ENCODE data around the gene CLTRN.
"Not testable (repeated sequence)": the region's sequence is repeated elsewhere in the genome, so short reads cannot be mapped to it uniquely, and the experiment has no call there.

CLTRN gene

GRCh38 chrX:15664487-15665444, at the start of gene CLTRN:
Gene CLTRN (minus strand): TSS chrX:15664805. CDS start chrX:15664775, 30 bp downstream.
- no peak for DNase-seq
- in situ Hi-C loops (cut with HindIII; ENCODE audit: low pct_ligation_motif_present, low sequenced_read_pairs), result no loop called here
- Histone ChIP-seq H3K4me3 (ENCODE audit: low read depth, low read length) (no peak within 1 kb of the TSS), H3K27ac (no peak within 1 kb of the TSS), H3K27me3 (replicated peaks) (peaks cover 4% of the 10 kb centered on the region), H3K36me3 (replicated peaks) (no peaks in the 10 kb centered on the region)
- TF ChIP-seq CTCF (IDR thresholded peaks at IDR 0.05; ENCODE audit: low read depth, low read length, missing control alignments), result no peak

GRCh38 chrX:15704273-15704672, 39.7 kb upstream of the CLTRN start:
- H3K36me3 ChIP-seq (replicated peaks); H3K4me3 ChIP-seq (ENCODE audit: low read depth, low read length); H3K27me3 ChIP-seq (replicated peaks); DNase-seq; in situ Hi-C loops (cut with HindIII; ENCODE audit: low pct_ligation_motif_present, low sequenced_read_pairs); H3K27ac ChIP-seq: not testable (repeated sequence)

GRCh38 chrX:15703809-15704208, 39.2 kb upstream of the CLTRN start:
- H3K27me3 ChIP-seq (replicated peaks); H3K36me3 ChIP-seq (replicated peaks); in situ Hi-C loops (cut with HindIII; ENCODE audit: low pct_ligation_motif_present, low sequenced_read_pairs); DNase-seq; H3K4me3 ChIP-seq (ENCODE audit: low read depth, low read length); H3K27ac ChIP-seq: not testable (repeated sequence)

GRCh38 chrX:15702488-15703371, 38.1 kb upstream of the CLTRN start:
- TF ChIP-seq CTCF (IDR thresholded peaks at IDR 0.05; ENCODE audit: low read depth, low read length, missing control alignments), result no peak
- no peaks in the 10 kb centered on the region for H3K36me3 ChIP-seq (replicated peaks)

GRCh38 chrX:15696516-15696915, 31.9 kb upstream of the CLTRN start:
- peaks cover 7% of the 10 kb centered on the region for H3K36me3 ChIP-seq (replicated peaks)
- TF ChIP-seq CTCF (IDR thresholded peaks at IDR 0.05; ENCODE audit: low read depth, low read length, missing control alignments), result no peak
- H3K27ac ChIP-seq, result no peak overlapping the region
- no peak overlapping the region for H3K4me3 ChIP-seq (ENCODE audit: low read depth, low read length)
- in situ Hi-C loops (cut with HindIII; ENCODE audit: low pct_ligation_motif_present, low sequenced_read_pairs), result no loop called here
- no peak for DNase-seq
- H3K27me3 ChIP-seq (replicated peaks), result no peaks in the 10 kb centered on the region

More at GRCh38 chrX:15702488-15703371, 38.1 kb upstream of the CLTRN start:
- no peak overlapping the region for H3K27ac ChIP-seq
- DNase-seq, result no peak
- in situ Hi-C loops (cut with HindIII; ENCODE audit: low pct_ligation_motif_present, low sequenced_read_pairs), result no loop called here
- H3K4me3 ChIP-seq (ENCODE audit: low read depth, low read length), result no peak overlapping the region
- H3K27me3 ChIP-seq (replicated peaks), result no peaks in the 10 kb centered on the region

GRCh38 chrX:15694941-15695451, 30.4 kb upstream of the CLTRN start:
- in situ Hi-C loops (cut with HindIII; ENCODE audit: low pct_ligation_motif_present, low sequenced_read_pairs), result no loop called here
- H3K36me3 ChIP-seq (replicated peaks), result peaks cover 7% of the 10 kb centered on the region
- H3K27me3 ChIP-seq (replicated peaks), result no peaks in the 10 kb centered on the region
- H3K4me3 ChIP-seq (ENCODE audit: low read depth, low read length), result no peak overlapping the region
- H3K27ac ChIP-seq, result no peak overlapping the region
- no peak for DNase-seq
- TF ChIP-seq CTCF (IDR thresholded peaks at IDR 0.05; ENCODE audit: low read depth, low read length, missing control alignments), result no peak

All from brain microvascular endothelial cell (primary cell).